Hepatocyte (in vitro differentiated cells): ENCODE measurements around the gene ZNF683.

ENCODE experiments used
- EZH2 ChIP-seq: fragments of 200-600 bp; sonication (generic); IDR thresholded peaks from 2 replicates; pipeline ENCODE4 v1.6.1; 2016; ENCODE audit warnings: antibody characterized with exemption, mild to moderate bottlenecking, borderline replicate concordance
- EZH2phosphoT487 ChIP-seq: fragments of 200-600 bp; sonication (generic); IDR thresholded peaks from one replicate; pipeline ENCODE4 v1.6.1; 2018; ENCODE audit warnings: antibody characterized with exemption, mild to moderate bottlenecking, low read depth, moderate library complexity; ENCODE audit not compliant: unreplicated experiment, severe bottlenecking
- TF ChIP-seq, protein P1 (sequence below): fragments of 200-600 bp; sonication (generic); IDR thresholded peaks from 2 replicates; pipeline ENCODE4 v1.5.1; 2016; ENCODE audit warnings: antibody characterized with exemption, mild to moderate bottlenecking; ENCODE audit not compliant: poor library complexity

DNA sequence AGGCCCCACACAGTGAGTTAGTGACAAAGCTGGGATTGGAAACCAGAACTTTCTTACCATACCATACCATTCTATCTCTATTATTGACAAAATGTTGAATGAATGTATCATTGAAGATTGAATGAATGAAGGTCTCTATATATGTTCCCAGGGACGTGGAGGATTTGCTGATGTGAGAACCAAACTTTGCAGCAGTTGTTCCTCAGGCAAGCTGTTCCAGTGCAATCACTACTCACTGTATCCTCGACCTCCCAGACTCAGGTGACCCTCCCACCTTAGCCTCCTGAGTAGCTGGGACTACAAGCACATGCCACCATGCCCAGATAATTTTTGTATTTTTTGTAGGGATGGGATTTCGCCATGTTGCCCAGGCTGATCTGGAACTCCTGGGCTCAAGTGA lies 26.5 kb upstream of the ZNF683 start:
- TF ChIP-seq, protein P1, sequence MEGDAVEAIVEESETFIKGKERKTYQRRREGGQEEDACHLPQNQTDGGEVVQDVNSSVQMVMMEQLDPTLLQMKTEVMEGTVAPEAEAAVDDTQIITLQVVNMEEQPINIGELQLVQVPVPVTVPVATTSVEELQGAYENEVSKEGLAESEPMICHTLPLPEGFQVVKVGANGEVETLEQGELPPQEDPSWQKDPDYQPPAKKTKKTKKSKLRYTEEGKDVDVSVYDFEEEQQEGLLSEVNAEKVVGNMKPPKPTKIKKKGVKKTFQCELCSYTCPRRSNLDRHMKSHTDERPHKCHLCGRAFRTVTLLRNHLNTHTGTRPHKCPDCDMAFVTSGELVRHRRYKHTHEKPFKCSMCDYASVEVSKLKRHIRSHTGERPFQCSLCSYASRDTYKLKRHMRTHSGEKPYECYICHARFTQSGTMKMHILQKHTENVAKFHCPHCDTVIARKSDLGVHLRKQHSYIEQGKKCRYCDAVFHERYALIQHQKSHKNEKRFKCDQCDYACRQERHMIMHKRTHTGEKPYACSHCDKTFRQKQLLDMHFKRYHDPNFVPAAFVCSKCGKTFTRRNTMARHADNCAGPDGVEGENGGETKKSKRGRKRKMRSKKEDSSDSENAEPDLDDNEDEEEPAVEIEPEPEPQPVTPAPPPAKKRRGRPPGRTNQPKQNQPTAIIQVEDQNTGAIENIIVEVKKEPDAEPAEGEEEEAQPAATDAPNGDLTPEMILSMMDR, result no peak
- TF ChIP-seq EZH2, result no peak
- TF ChIP-seq EZH2phosphoT487, result no peak
